Suppressor macrophage (primary cell): ENCODE measurements around the gene WDR5.

Experiments used
- DNase-seq, 4 experiments: peaks; one replicate each; pipeline ENCODE4 v3.0.0-alpha.2; 2020 to 2022

WDR5 gene

GRCh38 chr9:134174526-134175290 lies 38.8 kb downstream of the WDR5 start:
- DNase-seq = no peak

GRCh38 chr9:134175291-134175807 lies 39.5 kb downstream of the WDR5 start:
- peak in 3 of 4 experiments; percentile 17 to 62 (median 61) for DNase-seq

GRCh38 chr9:134175808-134176598 lies 40.1 kb downstream of the WDR5 start:
- no peak for DNase-seq

GRCh38 chr9:134176599-134176968 lies 40.7 kb downstream of the WDR5 start:
- no peak for DNase-seq

- DNase-seq = no peak
Measured at GRCh38 chr9:134177186-134177585, 41.3 kb downstream of the WDR5 start.

GRCh38 chr9:134177624-134178393 lies 41.9 kb downstream of the WDR5 start:
- no peak for DNase-seq

GRCh38 chr9:134178394-134178767 lies 42.5 kb downstream of the WDR5 start:
- DNase-seq = no peak

GRCh38 chr9:134178768-134179551 lies 43.1 kb downstream of the WDR5 start:
- peak; percentile 25 to 56 (median 40) for DNase-seq

GRCh38 chr9:134179595-134179917 lies 43.7 kb downstream of the WDR5 start:
- no peak for DNase-seq

- no peak for DNase-seq
Measured at GRCh38 chr9:134179918-134180785, 44.3 kb downstream of the WDR5 start.

- no peak for DNase-seq
Measured at GRCh38 chr9:134180786-134181647, 45.1 kb downstream of the WDR5 start.

- DNase-seq = no peak
Measured at GRCh38 chr9:134181648-134182034, 45.8 kb downstream of the WDR5 start.

- no peak for DNase-seq
Measured at GRCh38 chr9:134182554-134183085, 46.7 kb downstream of the WDR5 start.

GRCh38 chr9:134185536-134186011 lies 49.7 kb downstream of the WDR5 start:
- no peak for DNase-seq

- DNase-seq = no peak
Measured at GRCh38 chr9:134186471-134187109, 50.7 kb downstream of the WDR5 start.

- peak; percentile 43 to 62 (median 54) for DNase-seq
Measured at GRCh38 chr9:134187110-134187531, 51.2 kb downstream of the WDR5 start.

GRCh38 chr9:134187891-134188385 lies 52.1 kb downstream of the WDR5 start:
- DNase-seq = peak in 1 of 4 experiments; percentile 1

- DNase-seq = peak in 1 of 4 experiments; percentile 0
Measured at GRCh38 chr9:134188386-134189144, 52.7 kb downstream of the WDR5 start.
